Measurements from ENCODE around the gene FGB. TPM values are rescaled to one million over a fixed set of nuclear protein-coding genes. Genes with fewer than 3 reads are reported as not detected.

Gene FGB
- total and polyA plus RNA-seq, 2 of the 13 experiments (the other 11 are each of a cell fraction or from before 2014, with no cell fraction given) = 226 to 784 TPM

DNA sequence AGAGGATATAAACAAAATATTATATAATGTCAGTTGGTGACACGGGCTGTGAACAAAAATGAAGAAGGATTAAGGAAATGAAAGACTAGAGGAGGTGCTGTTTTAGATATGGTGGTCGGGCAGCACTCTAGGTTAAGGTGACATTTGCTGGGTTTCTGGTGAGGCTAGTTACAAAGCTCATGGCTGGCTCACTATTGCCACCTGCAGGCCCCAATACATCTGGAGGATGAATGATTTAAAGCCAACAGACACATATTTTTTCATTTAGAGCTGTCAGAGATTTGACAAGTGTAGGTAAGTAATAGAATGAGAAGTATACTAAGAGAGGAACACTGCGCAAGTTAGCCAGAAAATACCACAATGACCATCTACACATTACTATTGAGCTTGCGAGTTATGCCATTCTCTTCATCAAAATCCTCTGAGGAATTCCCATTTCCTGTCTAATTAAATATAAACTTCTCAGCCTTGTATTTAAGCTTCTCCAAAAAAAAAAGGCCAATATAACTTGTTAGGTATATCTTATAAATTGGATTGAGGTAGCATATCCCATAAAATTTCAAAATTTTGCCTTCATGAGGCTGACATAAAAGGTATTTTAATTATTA is 56.0 kb downstream of the FGB start (continued):
- TF ChIP-seq NFKB2 (CRISPR knock-in tag; IDR thresholded peaks at IDR 0.05; ENCODE audit: borderline replicate concordance) (no peak), ZNF446 (CRISPR knock-in tag; IDR thresholded peaks at IDR 0.05) (no peak), PHB2 (IDR thresholded peaks at IDR 0.05; ENCODE audit: partially characterized antibody) (no peak), HOXD1 (CRISPR knock-in tag; IDR thresholded peaks at IDR 0.05) (no peak), ATM (IDR thresholded peaks at IDR 0.05; ENCODE audit: borderline replicate concordance) (no peak), MXI1 (IDR thresholded peaks at IDR 0.05; ENCODE audit: borderline replicate concordance, low read depth, low read length) (no peak), DNMT3B (CRISPR knock-in tag; conservative IDR thresholded peaks at IDR 0.05) (no peak), ZNF83 (CRISPR knock-in tag; IDR thresholded peaks at IDR 0.05; ENCODE audit: borderline replicate concordance) (no peak), SRSF9 (IDR thresholded peaks at IDR 0.05; ENCODE audit: borderline replicate concordance, insufficient read depth, low read depth, low read length, poor library complexity, severe bottlenecking) (no peak), RFX5 (IDR thresholded peaks at IDR 0.05; ENCODE audit: low read depth, low read length) (no peak), MXD4 (CRISPR knock-in tag; IDR thresholded peaks at IDR 0.05) (no peak), SYNCRIP (IDR thresholded peaks at IDR 0.05; ENCODE audit: insufficient read depth, low read depth, low read length) (no peak), ISX (CRISPR knock-in tag; conservative IDR thresholded peaks at IDR 0.05) (no peak), HOXA7 (CRISPR knock-in tag; IDR thresholded peaks at IDR 0.05) (no peak), SMAD3 (CRISPR knock-in tag; IDR thresholded peaks at IDR 0.05) (peak; percentile 89), ERF (CRISPR knock-in tag; IDR thresholded peaks at IDR 0.05) (0 out of 2 replicates have a peak, but pooled peaks have one; percentile 22), SMYD3 (CRISPR knock-in tag; IDR thresholded peaks at IDR 0.05) (no peak), SOX5 (CRISPR knock-in tag; IDR thresholded peaks at IDR 0.05; ENCODE audit: borderline replicate concordance) (peak; percentile 34; the same call in 1 of the 2 replicates)
- TF ChIP-seq, protein P1, sequence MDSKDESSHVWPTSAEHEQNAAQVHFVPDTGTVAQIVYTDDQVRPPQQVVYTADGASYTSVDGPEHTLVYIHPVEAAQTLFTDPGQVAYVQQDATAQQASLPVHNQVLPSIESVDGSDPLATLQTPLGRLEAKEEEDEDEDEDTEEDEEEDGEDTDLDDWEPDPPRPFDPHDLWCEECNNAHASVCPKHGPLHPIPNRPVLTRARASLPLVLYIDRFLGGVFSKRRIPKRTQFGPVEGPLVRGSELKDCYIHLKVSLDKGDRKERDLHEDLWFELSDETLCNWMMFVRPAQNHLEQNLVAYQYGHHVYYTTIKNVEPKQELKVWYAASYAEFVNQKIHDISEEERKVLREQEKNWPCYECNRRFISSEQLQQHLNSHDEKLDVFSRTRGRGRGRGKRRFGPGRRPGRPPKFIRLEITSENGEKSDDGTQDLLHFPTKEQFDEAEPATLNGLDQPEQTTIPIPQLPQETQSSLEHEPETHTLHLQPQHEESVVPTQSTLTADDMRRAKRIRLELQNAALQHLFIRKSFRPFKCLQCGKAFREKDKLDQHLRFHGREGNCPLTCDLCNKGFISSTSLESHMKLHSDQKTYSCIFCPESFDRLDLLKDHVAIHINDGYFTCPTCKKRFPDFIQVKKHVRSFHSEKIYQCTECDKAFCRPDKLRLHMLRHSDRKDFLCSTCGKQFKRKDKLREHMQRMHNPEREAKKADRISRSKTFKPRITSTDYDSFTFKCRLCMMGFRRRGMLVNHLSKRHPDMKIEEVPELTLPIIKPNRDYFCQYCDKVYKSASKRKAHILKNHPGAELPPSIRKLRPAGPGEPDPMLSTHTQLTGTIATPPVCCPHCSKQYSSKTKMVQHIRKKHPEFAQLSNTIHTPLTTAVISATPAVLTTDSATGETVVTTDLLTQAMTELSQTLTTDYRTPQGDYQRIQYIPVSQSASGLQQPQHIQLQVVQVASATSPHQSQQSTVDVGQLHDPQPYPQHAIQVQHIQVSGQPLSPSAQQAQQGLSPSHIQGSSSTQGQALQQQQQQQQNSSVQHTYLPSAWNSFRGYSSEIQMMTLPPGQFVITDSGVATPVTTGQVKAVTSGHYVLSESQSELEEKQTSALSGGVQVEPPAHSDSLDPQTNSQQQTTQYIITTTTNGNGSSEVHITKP (CRISPR knock-in tag; IDR thresholded peaks at IDR 0.05; ENCODE audit: low read depth) = 0 out of 2 replicates have a peak, but pooled peaks have one; percentile 48
- TF ChIP-seq, protein P2, sequence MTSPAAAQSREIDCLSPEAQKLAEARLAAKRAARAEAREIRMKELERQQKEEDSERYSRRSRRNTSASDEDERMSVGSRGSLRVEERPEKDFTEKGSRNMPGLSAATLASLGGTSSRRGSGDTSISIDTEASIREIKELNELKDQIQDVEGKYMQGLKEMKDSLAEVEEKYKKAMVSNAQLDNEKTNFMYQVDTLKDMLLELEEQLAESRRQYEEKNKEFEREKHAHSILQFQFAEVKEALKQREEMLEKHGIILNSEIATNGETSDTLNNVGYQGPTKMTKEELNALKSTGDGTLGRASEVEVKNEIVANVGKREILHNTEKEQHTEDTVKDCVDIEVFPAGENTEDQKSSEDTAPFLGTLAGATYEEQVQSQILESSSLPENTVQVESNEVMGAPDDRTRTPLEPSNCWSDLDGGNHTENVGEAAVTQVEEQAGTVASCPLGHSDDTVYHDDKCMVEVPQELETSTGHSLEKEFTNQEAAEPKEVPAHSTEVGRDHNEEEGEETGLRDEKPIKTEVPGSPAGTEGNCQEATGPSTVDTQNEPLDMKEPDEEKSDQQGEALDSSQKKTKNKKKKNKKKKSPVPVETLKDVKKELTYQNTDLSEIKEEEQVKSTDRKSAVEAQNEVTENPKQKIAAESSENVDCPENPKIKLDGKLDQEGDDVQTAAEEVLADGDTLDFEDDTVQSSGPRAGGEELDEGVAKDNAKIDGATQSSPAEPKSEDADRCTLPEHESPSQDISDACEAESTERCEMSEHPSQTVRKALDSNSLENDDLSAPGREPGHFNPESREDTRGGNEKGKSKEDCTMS (CRISPR knock-in tag; conservative IDR thresholded peaks at IDR 0.05) = no peak
- TF ChIP-seq, protein P3, sequence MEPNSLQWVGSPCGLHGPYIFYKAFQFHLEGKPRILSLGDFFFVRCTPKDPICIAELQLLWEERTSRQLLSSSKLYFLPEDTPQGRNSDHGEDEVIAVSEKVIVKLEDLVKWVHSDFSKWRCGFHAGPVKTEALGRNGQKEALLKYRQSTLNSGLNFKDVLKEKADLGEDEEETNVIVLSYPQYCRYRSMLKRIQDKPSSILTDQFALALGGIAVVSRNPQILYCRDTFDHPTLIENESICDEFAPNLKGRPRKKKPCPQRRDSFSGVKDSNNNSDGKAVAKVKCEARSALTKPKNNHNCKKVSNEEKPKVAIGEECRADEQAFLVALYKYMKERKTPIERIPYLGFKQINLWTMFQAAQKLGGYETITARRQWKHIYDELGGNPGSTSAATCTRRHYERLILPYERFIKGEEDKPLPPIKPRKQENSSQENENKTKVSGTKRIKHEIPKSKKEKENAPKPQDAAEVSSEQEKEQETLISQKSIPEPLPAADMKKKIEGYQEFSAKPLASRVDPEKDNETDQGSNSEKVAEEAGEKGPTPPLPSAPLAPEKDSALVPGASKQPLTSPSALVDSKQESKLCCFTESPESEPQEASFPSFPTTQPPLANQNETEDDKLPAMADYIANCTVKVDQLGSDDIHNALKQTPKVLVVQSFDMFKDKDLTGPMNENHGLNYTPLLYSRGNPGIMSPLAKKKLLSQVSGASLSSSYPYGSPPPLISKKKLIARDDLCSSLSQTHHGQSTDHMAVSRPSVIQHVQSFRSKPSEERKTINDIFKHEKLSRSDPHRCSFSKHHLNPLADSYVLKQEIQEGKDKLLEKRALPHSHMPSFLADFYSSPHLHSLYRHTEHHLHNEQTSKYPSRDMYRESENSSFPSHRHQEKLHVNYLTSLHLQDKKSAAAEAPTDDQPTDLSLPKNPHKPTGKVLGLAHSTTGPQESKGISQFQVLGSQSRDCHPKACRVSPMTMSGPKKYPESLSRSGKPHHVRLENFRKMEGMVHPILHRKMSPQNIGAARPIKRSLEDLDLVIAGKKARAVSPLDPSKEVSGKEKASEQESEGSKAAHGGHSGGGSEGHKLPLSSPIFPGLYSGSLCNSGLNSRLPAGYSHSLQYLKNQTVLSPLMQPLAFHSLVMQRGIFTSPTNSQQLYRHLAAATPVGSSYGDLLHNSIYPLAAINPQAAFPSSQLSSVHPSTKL (CRISPR knock-in tag; IDR thresholded peaks at IDR 0.05) = peak; percentile 38; the same call in 1 of the 2 replicates
